EL (cell line): ENCODE measurements around the gene CD69.

Experiments used
- DNase-seq: peaks from one replicate; pipeline ENCODE4 v3.0.0-alpha.2; 2016

The CD69 gene

DNA sequence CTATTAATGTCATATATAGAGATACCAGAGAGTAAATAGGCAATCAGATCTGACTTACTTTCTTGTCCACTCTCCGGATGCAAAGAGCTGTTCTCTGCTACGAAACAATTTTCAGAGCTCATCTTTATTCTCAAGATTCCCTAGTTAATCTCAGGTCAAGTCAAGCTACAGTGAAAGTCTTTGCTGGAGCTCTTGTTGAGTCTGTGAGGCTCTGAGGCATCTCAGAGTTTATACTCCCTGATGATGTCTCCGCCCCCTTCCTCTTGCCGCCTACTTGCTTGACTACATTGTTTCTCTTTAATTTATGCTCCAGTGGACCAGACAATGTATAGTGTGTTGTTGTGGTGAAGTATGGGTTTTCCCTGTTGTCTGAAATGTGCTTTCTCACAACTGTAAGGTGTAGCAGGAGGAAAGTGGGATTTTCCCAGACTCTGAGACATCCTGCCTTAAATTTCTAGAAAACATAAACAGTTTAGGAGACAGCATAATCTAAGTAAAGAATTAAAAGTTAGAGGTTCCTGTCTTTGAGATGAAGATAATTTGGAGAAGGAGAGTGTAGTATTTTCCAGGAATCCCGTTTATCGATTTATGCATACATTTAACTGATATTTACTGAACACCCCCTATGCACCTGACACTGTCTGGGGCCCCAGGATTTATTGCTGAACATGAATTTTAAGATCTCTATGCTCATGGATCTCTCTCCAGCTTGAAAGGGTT lies at the start of gene CD69:
Gene CD69 (minus strand): TSS at position 203 of the 720 bp plus-strand sequence. CDS start 81 bp downstream, at position 122.
- DNase-seq, result no peak

DNA sequence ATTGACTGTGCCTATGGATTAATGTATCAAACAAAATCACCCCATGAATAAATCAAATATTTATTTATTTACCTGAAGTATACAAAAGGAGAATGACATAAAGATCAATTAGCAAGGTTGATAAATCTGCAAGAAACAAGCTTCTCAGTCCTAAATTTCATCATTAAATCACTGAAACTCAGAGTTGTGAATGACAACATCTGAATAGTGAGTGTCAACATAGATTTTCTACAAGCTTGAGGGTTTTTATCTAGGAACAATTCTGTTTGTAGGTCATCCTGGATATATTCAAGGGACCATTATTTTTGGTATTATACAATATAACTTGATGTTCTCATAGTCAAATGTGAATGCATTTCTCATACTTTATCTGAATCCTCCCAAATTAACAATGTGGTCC lies 49.2 kb upstream of the CD69 start:
- DNase-seq, result no peak

DNA sequence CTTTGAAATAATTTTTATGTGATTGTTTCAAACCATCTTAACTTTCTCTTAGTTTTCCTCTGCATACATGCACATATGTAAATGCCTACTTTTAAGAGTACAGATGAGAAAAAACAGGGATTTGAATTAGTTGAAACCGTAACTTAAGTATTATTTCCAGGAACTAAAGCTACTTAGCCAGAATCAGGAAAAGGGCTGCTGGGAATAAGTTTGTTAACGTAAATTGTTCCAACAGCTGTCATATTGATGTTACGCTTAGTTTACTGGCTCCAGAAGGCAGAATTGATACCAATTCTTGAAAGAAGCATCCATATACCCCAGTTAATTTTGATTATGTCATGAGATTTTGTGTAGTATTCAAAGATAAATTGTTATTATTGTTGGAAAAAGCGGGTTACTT lies 48.6 kb upstream of the CD69 start:
- DNase-seq, result no peak

DNA sequence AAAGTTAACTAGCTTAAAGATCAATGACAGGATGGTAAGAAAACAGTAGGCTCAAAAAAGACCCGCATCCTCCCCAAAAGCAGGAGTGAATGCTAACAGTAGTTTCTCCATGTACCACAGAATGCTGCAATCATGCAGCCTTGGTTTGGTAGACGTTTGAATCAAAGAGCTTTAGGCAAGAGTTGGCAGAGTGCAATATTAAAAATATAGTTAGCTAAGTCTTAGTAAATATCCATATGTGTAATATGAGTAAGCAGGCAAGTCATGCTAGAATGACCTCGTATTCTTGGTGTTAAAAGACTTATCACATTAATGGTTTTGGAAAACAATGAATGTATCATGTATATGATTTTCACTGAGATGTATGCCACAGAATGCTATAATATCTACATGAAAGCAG lies 47.8 kb upstream of the CD69 start:
- no peak for DNase-seq

GRCh38 chr12:9806714-9807113 lies 46.0 kb upstream of the CD69 start:
- DNase-seq, result no peak

DNA sequence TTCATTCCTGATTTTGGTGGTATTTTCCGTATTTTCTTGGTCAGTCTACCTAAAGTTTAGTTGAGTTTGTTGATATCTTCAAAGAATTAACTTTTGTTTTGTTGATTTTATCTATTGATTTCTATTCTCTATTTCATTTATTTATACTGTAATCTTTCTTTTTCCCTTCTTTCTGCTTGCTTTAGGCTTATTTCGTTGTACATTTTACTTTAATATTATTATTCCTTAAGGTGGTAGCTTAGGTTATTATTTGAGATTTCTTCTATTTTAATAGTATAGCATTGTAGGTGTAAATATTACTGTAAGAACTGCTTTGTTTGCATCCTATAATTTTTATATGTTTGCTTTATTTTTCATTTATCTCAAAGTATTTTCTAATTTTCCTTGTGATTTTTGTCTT lies 45.2 kb upstream of the CD69 start:
- no peak for DNase-seq

DNA sequence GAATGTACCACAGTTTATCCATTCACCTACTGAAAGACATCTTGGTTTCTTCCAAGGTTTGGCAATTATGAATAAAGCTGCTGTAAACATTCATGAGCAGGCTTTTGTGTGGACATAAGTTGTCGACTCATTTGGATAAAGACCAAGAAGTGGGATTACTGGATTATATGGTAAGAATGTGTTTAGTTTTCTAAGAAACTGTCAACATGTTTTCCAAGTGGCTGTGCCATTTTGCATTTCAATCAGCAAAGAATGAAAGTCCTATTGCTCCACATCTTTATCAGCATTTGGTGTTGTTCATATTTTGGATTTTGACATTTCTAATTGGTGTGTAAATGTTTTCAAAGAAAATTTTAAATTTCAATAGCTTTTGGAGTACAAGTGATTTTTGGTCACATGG lies 39.3 kb upstream of the CD69 start:
- no peak for DNase-seq

DNA sequence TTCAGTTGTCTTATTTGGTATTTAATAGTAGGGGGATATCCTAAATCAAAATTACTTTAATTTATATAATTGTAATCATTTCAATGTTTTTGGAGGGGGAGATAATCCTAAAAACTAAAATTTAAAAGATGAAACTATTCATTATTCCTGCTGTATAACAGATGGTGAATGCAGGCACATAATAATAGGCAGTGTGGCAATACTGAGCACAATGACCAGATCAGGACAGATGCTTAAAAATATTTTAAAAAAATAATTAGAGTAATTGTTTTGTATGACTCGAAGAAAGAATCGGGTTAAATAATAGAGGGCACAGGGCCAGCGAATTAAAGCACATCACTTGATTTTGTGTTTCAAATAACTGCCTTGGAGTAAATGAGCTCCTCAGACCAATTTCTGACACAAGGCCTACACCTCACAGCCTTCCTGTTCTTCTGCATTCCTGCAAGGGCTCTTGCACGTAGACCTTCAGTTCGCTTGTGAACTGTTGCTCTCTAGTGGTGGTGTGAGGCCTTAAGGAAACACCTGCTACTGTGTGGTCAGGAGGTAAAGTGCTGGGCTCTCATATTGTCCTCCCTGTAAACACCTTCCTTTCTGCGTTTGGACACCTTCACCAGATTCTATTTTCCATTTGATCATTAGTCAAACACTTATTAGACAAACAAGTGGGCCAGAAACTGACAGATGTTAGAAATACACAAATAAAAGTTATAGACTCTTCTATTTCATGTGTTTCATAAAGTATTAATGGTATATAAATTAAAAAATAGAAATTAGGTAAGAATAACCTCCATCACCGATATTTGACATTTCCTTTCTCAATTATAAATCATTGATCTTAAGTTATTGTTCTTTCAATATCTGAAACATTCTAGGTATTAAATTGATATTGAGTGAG lies 37.3 kb upstream of the CD69 start:
- peak; percentile 23 for DNase-seq

DNA sequence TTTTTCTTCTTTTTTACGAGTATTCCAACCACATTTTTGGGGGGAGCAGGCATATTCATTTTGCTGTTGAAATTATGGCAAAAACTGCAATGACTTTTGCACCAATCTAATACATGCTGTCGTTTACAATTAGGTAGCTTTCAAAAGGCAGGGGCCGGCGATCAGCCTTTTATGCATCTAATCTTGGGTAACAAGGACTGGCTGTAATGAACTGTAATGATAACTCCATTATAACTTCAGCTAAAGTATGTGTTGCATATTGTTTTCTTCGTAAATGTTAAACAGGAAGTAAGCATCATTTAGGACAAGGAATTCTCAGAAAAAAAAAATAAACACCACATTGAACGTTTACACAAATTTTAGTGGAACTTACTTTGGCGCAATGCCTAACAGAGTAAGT lies 36.3 kb upstream of the CD69 start:
- no peak for DNase-seq

- no peak for DNase-seq
Measured at GRCh38 chr12:9796346-9796745, 35.6 kb upstream of the CD69 start.

DNA sequence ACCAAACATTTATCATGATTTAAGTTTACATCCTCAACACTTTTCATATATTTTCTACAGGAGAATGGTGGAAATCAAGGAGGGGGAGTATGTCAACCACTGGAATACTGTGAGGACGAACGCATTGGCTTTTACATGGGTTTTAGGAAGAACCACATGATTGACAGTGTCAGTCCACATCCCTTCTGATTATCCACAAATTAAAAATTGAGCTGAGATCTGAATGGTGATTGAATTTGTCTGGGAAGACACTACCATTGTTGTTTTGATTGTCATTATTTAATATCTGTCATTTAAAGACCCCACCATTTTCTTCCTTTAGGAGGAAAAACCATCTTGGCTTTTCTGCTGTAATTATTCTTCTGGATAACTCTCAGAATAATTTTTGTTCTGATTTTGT lies 35.2 kb upstream of the CD69 start:
- DNase-seq, result no peak

- no peak for DNase-seq
Measured at GRCh38 chr12:9794484-9795093, 33.9 kb upstream of the CD69 start.

GRCh38 chr12:9793779-9794395 lies 33.2 kb upstream of the CD69 start:
- DNase-seq, result no peak

DNA sequence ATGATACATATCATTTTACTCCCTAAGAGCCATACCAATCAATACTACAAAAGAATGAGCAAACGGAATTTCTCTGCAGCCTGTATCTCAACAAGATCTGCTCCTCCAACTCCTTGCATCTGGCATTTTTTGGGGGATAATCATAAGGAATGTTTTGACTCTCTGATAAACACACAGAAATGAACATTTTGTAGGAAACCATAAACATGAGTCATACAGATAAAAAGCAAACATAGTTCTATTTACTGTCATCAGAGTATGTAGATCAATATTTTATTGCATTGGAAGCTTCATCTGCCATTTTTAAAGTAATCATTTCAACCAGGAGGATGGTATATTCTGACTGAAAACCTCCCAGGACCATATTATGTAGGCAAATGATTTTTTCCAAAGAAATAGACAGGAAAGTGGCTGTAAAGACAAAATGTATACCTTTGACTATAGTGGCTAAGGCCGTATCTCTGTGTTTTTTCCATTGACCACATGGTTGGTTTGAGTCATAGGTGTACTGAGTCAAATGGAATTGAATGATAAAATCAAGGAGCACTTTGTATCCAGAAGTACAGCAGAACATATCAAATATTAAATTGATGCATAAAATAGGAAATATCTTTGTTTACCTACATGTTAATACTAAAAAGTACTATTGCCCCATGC lies 32.4 kb upstream of the CD69 start:
- DNase-seq, result peak; percentile 63

GRCh38 chr12:9792185-9792900 lies 31.6 kb upstream of the CD69 start:
- DNase-seq, result no peak

- DNase-seq, result peak; percentile 13
Measured at GRCh38 chr12:9786726-9787717, 26.3 kb upstream of the CD69 start.

- no peak for DNase-seq
Measured at GRCh38 chr12:9784816-9785215, 24.1 kb upstream of the CD69 start.

DNA sequence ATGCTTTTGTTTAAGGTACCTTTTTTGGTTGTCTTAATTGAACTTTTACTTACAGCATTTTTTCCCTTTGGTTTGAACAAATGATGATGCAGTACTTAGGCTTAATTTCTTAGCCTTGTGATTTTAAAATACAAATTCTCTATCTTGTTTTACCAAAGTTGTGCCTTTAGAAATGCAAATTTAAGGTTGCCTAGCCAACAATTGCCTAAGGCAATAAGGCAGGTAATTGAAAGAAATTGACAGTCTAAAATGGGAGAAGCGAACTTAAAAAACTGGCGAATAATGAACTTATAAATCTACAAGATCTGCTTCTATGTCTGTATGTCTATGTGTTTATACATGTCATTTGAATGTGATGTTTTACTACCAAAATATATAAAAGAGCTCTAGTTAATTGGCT lies 23.6 kb upstream of the CD69 start:
- DNase-seq, result no peak

GRCh38 chr12:9782547-9783382 lies 22.1 kb upstream of the CD69 start:
- DNase-seq, result no peak

DNA sequence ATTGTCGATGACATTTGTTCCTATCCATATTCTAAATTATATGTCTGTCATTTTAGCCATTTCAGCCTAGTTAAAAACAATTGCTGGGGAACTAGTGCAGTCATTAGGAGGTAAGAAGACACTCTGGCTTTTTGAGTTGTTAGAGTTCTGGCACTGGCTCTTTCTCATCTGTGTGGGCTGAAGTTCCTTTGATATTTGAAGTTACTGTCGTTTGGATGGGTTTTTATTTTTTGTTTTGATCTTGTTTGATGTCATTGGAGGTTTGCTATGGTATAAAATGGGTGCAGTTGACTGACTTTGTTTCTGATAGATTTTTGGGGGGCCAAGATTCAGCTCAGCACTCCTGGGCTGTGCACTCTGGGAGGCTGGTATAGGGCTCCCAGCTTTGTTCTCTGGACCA lies 20.7 kb upstream of the CD69 start:
- DNase-seq, result no peak
